ENCODE data around the gene FIGLA.

DNA sequence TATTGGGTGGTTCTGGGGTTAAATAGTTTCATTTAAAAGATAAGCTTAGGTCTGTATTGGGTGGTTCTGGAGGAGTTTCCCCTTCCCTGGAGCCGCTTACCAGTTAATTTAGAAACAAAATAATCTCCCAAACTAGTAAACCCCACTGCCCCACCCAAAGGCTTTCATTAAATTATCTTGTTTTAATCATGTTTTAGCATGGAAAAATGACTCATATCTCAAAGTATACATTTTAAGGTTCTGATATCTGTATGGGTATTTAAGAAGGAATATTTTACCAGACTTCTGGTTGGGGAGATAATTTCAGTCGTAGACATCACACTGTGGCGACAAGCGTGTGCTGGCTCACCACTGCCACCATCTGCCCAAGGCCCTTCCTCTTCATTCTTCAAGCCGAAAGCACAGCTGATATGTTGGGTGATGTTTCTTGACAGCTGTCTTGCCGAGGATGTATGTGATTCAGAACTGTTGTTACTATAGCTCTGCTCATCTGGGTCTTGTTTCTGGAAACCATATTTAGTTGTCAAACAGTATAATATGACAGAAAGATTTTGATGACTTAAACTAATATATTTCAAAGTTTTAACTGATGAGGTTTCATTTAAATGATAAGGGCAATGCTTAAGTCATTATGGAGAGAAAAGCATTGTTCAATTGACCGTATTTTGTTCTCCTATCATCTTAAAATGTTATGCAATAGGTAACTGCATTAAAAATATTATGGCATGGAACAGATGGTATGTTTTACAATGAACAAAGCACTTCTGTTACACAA, 5.1 kb downstream of the FIGLA start:
- no peak for TF ChIP-seq GABPA (IDR thresholded peaks at IDR 0.05; ENCODE audit: low read depth)
- TF ChIP-seq, protein P1, sequence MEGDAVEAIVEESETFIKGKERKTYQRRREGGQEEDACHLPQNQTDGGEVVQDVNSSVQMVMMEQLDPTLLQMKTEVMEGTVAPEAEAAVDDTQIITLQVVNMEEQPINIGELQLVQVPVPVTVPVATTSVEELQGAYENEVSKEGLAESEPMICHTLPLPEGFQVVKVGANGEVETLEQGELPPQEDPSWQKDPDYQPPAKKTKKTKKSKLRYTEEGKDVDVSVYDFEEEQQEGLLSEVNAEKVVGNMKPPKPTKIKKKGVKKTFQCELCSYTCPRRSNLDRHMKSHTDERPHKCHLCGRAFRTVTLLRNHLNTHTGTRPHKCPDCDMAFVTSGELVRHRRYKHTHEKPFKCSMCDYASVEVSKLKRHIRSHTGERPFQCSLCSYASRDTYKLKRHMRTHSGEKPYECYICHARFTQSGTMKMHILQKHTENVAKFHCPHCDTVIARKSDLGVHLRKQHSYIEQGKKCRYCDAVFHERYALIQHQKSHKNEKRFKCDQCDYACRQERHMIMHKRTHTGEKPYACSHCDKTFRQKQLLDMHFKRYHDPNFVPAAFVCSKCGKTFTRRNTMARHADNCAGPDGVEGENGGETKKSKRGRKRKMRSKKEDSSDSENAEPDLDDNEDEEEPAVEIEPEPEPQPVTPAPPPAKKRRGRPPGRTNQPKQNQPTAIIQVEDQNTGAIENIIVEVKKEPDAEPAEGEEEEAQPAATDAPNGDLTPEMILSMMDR (IDR thresholded peaks at IDR 0.05; ENCODE audit: insufficient read depth, low read length) = peak; percentile 45
- TF ChIP-seq POLR2AphosphoS5 (IDR thresholded peaks at IDR 0.05; ENCODE audit: low read depth) = no peak
- TF ChIP-seq, protein P2, sequence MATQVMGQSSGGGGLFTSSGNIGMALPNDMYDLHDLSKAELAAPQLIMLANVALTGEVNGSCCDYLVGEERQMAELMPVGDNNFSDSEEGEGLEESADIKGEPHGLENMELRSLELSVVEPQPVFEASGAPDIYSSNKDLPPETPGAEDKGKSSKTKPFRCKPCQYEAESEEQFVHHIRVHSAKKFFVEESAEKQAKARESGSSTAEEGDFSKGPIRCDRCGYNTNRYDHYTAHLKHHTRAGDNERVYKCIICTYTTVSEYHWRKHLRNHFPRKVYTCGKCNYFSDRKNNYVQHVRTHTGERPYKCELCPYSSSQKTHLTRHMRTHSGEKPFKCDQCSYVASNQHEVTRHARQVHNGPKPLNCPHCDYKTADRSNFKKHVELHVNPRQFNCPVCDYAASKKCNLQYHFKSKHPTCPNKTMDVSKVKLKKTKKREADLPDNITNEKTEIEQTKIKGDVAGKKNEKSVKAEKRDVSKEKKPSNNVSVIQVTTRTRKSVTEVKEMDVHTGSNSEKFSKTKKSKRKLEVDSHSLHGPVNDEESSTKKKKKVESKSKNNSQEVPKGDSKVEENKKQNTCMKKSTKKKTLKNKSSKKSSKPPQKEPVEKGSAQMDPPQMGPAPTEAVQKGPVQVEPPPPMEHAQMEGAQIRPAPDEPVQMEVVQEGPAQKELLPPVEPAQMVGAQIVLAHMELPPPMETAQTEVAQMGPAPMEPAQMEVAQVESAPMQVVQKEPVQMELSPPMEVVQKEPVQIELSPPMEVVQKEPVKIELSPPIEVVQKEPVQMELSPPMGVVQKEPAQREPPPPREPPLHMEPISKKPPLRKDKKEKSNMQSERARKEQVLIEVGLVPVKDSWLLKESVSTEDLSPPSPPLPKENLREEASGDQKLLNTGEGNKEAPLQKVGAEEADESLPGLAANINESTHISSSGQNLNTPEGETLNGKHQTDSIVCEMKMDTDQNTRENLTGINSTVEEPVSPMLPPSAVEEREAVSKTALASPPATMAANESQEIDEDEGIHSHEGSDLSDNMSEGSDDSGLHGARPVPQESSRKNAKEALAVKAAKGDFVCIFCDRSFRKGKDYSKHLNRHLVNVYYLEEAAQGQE (IDR thresholded peaks at IDR 0.05; ENCODE audit: insufficient replicate concordance, low read depth) = no peak
- TF ChIP-seq SPI1 (IDR thresholded peaks at IDR 0.05; ENCODE audit: borderline replicate concordance, low read depth) = no peak

Data from HL-60 (cell line).